ENCODE measurements around the gene SCUBE1. TPM values are rescaled to one million over a fixed set of nuclear protein-coding genes. Genes with fewer than 3 reads are reported as not detected.

The SCUBE1 gene
- total and polyA plus RNA-seq, 2 experiments from 2014 or later: 0.81 to 3.2 TPM

GRCh38 chr22:43218786-43219185, 124.4 kb downstream of the SCUBE1 start:
- no peaks in the 10 kb centered on the region for H3K27me3 ChIP-seq (ENCODE audit: insufficient read depth)
- Mint-ChIP-seq H3K9me3 (no peaks in the 10 kb centered on the region; the same call in 2 of the 3 replicates), H3K36me3 (ENCODE audit: low read depth) (no peaks in the 10 kb centered on the region; the same call in 1 of the 3 replicates), H3K27me3 (ENCODE audit: insufficient read depth, low read depth, poor library complexity) (peaks cover 18% of the 10 kb centered on the region), H3K4me3 (no peak overlapping the region; the same call in 2 of the 3 replicates), H3K27ac (no peak overlapping the region), H3K4me1 (peaks cover 26% of the 10 kb centered on the region)
- H2AFZ ChIP-seq: no peak overlapping the region
- H4K20me1 ChIP-seq (replicated peaks; ENCODE audit: insufficient read depth): no peaks in the 10 kb centered on the region
- ATAC-seq: no peak
- no peak for DNase-seq (ENCODE audit: low spot score)
- no peaks in the 10 kb centered on the region for H3K79me2 ChIP-seq (replicated peaks; ENCODE audit: insufficient read depth)
- H3K4me1 ChIP-seq (ENCODE audit: insufficient read depth): no peaks in the 10 kb centered on the region
- no peak overlapping the region for H3K4me3 ChIP-seq
- H3K4me2 ChIP-seq: no peak overlapping the region
- no peaks in the 10 kb centered on the region for H3F3A ChIP-seq (replicated peaks; ENCODE audit: low read depth)
- H3K9me2 ChIP-seq (ENCODE audit: insufficient read depth): no peaks in the 10 kb centered on the region
- H3K36me3 ChIP-seq (ENCODE audit: insufficient read depth): no peaks in the 10 kb centered on the region
- H3K27ac ChIP-seq (ENCODE audit: low read depth): no peak overlapping the region
- no peak for TF ChIP-seq CREB1 (CRISPR knock-in tag; IDR thresholded peaks at IDR 0.05; ENCODE audit: low read depth)
- TF ChIP-seq ZNF114 (CRISPR knock-in tag; IDR thresholded peaks at IDR 0.05): no peak
- no peak for TF ChIP-seq POLR2AphosphoS5 (IDR thresholded peaks at IDR 0.05; ENCODE audit: low read depth)
- TF ChIP-seq, protein P1, sequence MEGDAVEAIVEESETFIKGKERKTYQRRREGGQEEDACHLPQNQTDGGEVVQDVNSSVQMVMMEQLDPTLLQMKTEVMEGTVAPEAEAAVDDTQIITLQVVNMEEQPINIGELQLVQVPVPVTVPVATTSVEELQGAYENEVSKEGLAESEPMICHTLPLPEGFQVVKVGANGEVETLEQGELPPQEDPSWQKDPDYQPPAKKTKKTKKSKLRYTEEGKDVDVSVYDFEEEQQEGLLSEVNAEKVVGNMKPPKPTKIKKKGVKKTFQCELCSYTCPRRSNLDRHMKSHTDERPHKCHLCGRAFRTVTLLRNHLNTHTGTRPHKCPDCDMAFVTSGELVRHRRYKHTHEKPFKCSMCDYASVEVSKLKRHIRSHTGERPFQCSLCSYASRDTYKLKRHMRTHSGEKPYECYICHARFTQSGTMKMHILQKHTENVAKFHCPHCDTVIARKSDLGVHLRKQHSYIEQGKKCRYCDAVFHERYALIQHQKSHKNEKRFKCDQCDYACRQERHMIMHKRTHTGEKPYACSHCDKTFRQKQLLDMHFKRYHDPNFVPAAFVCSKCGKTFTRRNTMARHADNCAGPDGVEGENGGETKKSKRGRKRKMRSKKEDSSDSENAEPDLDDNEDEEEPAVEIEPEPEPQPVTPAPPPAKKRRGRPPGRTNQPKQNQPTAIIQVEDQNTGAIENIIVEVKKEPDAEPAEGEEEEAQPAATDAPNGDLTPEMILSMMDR (conservative IDR thresholded peaks at IDR 0.05; ENCODE audit: low read depth in 2 of 2): no peak
- no peak for TF ChIP-seq EZH2 (IDR thresholded peaks at IDR 0.05; ENCODE audit: low read depth, unreplicated experiment)
- TF ChIP-seq STAT1 (IDR thresholded peaks at IDR 0.05; ENCODE audit: unreplicated experiment): no peak
- no peak for TF ChIP-seq ZNF331 (CRISPR knock-in tag; IDR thresholded peaks at IDR 0.05; ENCODE audit: low read depth)
- no peak for TF ChIP-seq NANOG (IDR thresholded peaks at IDR 0.05; ENCODE audit: borderline replicate concordance)
- TF ChIP-seq ETS1 (IDR thresholded peaks at IDR 0.05): no peak
- TF ChIP-seq, protein P2, sequence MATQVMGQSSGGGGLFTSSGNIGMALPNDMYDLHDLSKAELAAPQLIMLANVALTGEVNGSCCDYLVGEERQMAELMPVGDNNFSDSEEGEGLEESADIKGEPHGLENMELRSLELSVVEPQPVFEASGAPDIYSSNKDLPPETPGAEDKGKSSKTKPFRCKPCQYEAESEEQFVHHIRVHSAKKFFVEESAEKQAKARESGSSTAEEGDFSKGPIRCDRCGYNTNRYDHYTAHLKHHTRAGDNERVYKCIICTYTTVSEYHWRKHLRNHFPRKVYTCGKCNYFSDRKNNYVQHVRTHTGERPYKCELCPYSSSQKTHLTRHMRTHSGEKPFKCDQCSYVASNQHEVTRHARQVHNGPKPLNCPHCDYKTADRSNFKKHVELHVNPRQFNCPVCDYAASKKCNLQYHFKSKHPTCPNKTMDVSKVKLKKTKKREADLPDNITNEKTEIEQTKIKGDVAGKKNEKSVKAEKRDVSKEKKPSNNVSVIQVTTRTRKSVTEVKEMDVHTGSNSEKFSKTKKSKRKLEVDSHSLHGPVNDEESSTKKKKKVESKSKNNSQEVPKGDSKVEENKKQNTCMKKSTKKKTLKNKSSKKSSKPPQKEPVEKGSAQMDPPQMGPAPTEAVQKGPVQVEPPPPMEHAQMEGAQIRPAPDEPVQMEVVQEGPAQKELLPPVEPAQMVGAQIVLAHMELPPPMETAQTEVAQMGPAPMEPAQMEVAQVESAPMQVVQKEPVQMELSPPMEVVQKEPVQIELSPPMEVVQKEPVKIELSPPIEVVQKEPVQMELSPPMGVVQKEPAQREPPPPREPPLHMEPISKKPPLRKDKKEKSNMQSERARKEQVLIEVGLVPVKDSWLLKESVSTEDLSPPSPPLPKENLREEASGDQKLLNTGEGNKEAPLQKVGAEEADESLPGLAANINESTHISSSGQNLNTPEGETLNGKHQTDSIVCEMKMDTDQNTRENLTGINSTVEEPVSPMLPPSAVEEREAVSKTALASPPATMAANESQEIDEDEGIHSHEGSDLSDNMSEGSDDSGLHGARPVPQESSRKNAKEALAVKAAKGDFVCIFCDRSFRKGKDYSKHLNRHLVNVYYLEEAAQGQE (IDR thresholded peaks at IDR 0.05; ENCODE audit: unreplicated experiment): no peak
- TF ChIP-seq EZH2phosphoT487 (IDR thresholded peaks at IDR 0.05; ENCODE audit: unreplicated experiment): no peak
- no peak for TF ChIP-seq ZNF462 (CRISPR knock-in tag; IDR thresholded peaks at IDR 0.05)
- TF ChIP-seq JUNB (IDR thresholded peaks at IDR 0.05; ENCODE audit: unreplicated experiment): no peak
